ENCODE measurements around the gene CTNND2. TPM values are rescaled to one million over a fixed set of nuclear protein-coding genes. Genes with fewer than 3 reads are reported as not detected.

Gene CTNND2
- total RNA-seq, 1 donor from 2014 or later: 2.5 TPM

DNA sequence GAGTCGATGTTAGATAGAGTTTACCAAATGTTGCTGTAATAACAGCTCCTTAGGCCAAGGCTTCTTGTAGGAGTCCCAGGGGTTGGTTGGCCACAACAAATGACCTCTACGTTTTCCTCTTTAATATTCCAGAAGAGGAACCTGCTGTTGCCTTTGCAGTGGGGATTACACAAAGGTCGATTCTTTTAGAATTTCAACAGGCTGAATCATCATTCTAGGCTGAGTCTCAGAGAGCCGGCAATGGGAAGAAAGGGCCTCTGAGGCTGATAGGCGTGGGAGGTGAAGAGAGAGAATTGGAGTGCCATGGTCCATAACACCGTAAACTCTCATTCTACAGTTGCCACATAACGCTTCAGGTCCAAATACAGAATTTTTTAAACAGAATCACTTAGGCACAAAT is 737.3 kb downstream of the CTNND2 start:
- no peaks in the 10 kb centered on the region for H3K4me1 Mint-ChIP-seq (ENCODE audit: unreplicated experiment)
- TF ChIP-seq CTCF (IDR thresholded peaks at IDR 0.05): no peak
- H3K9me3 Mint-ChIP-seq (ENCODE audit: unreplicated experiment): no peaks in the 10 kb centered on the region
- H3K4me3 Mint-ChIP-seq (ENCODE audit: unreplicated experiment): no peak overlapping the region
- H3K36me3 Mint-ChIP-seq (ENCODE audit: unreplicated experiment): no peaks in the 10 kb centered on the region
- no peak for DNase-seq (ENCODE audit: extremely low spot score, unreplicated experiment)
- peaks cover 6% of the 10 kb centered on the region for H3K27me3 Mint-ChIP-seq (ENCODE audit: unreplicated experiment)
- no peak overlapping the region for H3K27ac Mint-ChIP-seq (ENCODE audit: unreplicated experiment)

DNA sequence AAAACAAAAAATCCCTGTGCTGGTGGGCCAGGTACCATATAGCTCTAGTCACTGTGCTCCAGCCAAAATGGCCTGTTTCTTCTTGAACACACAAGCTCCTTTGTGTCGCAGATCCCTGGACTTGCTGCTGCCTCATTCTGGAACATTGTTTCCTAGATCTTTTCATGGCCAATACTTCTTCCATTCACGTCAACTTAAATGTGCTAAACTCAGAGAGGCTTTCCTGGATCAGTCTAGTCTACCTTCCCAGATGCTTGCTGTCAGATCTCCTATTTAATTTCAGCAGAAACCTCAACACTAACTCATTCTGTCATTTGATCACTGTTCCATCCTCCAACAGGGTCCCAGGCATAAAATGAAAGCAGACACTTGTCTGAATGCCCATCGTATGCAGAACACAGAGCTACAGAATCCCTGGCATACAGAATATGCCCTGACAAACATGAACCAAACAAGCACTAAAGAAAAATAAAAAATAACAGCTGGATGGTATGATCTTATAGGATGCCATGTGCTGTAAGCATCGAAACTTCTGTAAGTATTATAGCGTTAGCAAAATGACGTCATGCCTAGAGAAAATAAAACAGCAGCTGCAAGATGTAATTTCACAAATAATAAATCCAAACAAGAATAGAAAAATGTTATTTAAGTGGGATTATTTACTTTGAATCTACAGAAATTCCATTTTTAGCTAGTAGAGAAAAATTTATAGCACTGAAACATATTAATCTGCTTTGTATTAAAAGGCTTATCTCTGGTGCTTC is 739.5 kb downstream of the CTNND2 start:
- H3K27ac Mint-ChIP-seq (ENCODE audit: unreplicated experiment): no peak overlapping the region
- H3K9me3 Mint-ChIP-seq (ENCODE audit: unreplicated experiment): no peaks in the 10 kb centered on the region
- peaks cover 6% of the 10 kb centered on the region for H3K27me3 Mint-ChIP-seq (ENCODE audit: unreplicated experiment)
- no peak for DNase-seq (ENCODE audit: extremely low spot score, unreplicated experiment)
- H3K36me3 Mint-ChIP-seq (ENCODE audit: unreplicated experiment): no peaks in the 10 kb centered on the region
- TF ChIP-seq CTCF (IDR thresholded peaks at IDR 0.05): no peak
- H3K4me1 Mint-ChIP-seq (ENCODE audit: unreplicated experiment): no peaks in the 10 kb centered on the region
- H3K4me3 Mint-ChIP-seq (ENCODE audit: unreplicated experiment): no peak overlapping the region

- no peak for DNase-seq (ENCODE audit: extremely low spot score, unreplicated experiment)
- Mint-ChIP-seq H3K4me3 (ENCODE audit: unreplicated experiment) (no peak overlapping the region), H3K27me3 (ENCODE audit: unreplicated experiment) (peaks cover 8% of the 10 kb centered on the region), H3K36me3 (ENCODE audit: unreplicated experiment) (no peaks in the 10 kb centered on the region), H3K4me1 (ENCODE audit: unreplicated experiment) (no peaks in the 10 kb centered on the region), H3K9me3 (ENCODE audit: unreplicated experiment) (no peaks in the 10 kb centered on the region), H3K27ac (ENCODE audit: unreplicated experiment) (no peak overlapping the region)
- no peak for TF ChIP-seq CTCF (IDR thresholded peaks at IDR 0.05)
Observed at GRCh38 chr5:11157132-11157531, 747.1 kb downstream of the CTNND2 start.

- peaks cover 3% of the 10 kb centered on the region for H3K27me3 Mint-ChIP-seq (ENCODE audit: unreplicated experiment)
- H3K36me3 Mint-ChIP-seq (ENCODE audit: unreplicated experiment): no peaks in the 10 kb centered on the region
- TF ChIP-seq CTCF (IDR thresholded peaks at IDR 0.05): no peak
- H3K27ac Mint-ChIP-seq (ENCODE audit: unreplicated experiment): no peak overlapping the region
- H3K4me3 Mint-ChIP-seq (ENCODE audit: unreplicated experiment): no peak overlapping the region
- DNase-seq (ENCODE audit: extremely low spot score, unreplicated experiment): no peak
- H3K4me1 Mint-ChIP-seq (ENCODE audit: unreplicated experiment): no peaks in the 10 kb centered on the region
- no peaks in the 10 kb centered on the region for H3K9me3 Mint-ChIP-seq (ENCODE audit: unreplicated experiment)
Observed at GRCh38 chr5:11153670-11154382, 750.4 kb downstream of the CTNND2 start.

GRCh38 chr5:11152368-11152767 is 751.9 kb downstream of the CTNND2 start:
- TF ChIP-seq CTCF (IDR thresholded peaks at IDR 0.05): no peak
- DNase-seq (ENCODE audit: extremely low spot score, unreplicated experiment): no peak
- H3K36me3 Mint-ChIP-seq (ENCODE audit: unreplicated experiment): no peaks in the 10 kb centered on the region
- peaks cover 3% of the 10 kb centered on the region for H3K27me3 Mint-ChIP-seq (ENCODE audit: unreplicated experiment)
- no peaks in the 10 kb centered on the region for H3K4me1 Mint-ChIP-seq (ENCODE audit: unreplicated experiment)
- no peak overlapping the region for H3K4me3 Mint-ChIP-seq (ENCODE audit: unreplicated experiment)
- H3K27ac Mint-ChIP-seq (ENCODE audit: unreplicated experiment): no peak overlapping the region
- H3K9me3 Mint-ChIP-seq (ENCODE audit: unreplicated experiment): no peaks in the 10 kb centered on the region
